Nucleus accumbens (tissue), 56 donors: ENCODE data around the gene MAP1LC3B2.

ENCODE experiments used
- DNase-seq, 56 donors: peaks; one replicate each; lab custom pipeline; 2025; lab: John Stamatoyannopoulos, UW

The MAP1LC3B2 gene

GRCh38 chr12:116537101-116537904, 21.9 kb upstream of the MAP1LC3B2 start:
- DNase-seq: no peak

- DNase-seq: no peak
Observed at GRCh38 chr12:116538076-116538591, 21.0 kb upstream of the MAP1LC3B2 start.

GRCh38 chr12:116538682-116539305, 20.4 kb upstream of the MAP1LC3B2 start:
- no peak for DNase-seq

GRCh38 chr12:116539361-116539771, 19.8 kb upstream of the MAP1LC3B2 start:
- no peak for DNase-seq

- peak in 40 of 56 donors; percentile 5 to 66 (median 28) for DNase-seq
Observed at GRCh38 chr12:116539905-116540482, 19.2 kb upstream of the MAP1LC3B2 start.

GRCh38 chr12:116540622-116541152, 18.5 kb upstream of the MAP1LC3B2 start:
- no peak for DNase-seq

- DNase-seq: no peak
Observed at GRCh38 chr12:116541547-116542344, 17.4 kb upstream of the MAP1LC3B2 start.

- DNase-seq: no peak
Observed at GRCh38 chr12:116542345-116542956, 16.7 kb upstream of the MAP1LC3B2 start.

GRCh38 chr12:116544656-116545055, 14.5 kb upstream of the MAP1LC3B2 start:
- DNase-seq: peak in 1 of 56 donors; percentile 4

GRCh38 chr12:116545144-116545543, 14.0 kb upstream of the MAP1LC3B2 start:
- DNase-seq: no peak

GRCh38 chr12:116545936-116546335, 13.2 kb upstream of the MAP1LC3B2 start:
- DNase-seq: no peak

- DNase-seq: no peak
Observed at GRCh38 chr12:116547955-116548501, 11.2 kb upstream of the MAP1LC3B2 start.

- DNase-seq: no peak
Observed at GRCh38 chr12:116549993-116550392, 9.2 kb upstream of the MAP1LC3B2 start.

- DNase-seq: no peak
Observed at GRCh38 chr12:116551151-116551550, 8.0 kb upstream of the MAP1LC3B2 start.

- DNase-seq: no peak
Observed at GRCh38 chr12:116551619-116551951, 7.6 kb upstream of the MAP1LC3B2 start.

GRCh38 chr12:116551952-116552772, 7.0 kb upstream of the MAP1LC3B2 start:
- no peak for DNase-seq

GRCh38 chr12:116552773-116553373, 6.3 kb upstream of the MAP1LC3B2 start:
- DNase-seq: no peak

- DNase-seq: no peak
Observed at GRCh38 chr12:116556356-116556952, 2.7 kb upstream of the MAP1LC3B2 start.
